ENCODE data around the gene CCDC57. TPM values are rescaled to one million over a fixed set of nuclear protein-coding genes. Genes with fewer than 3 reads are reported as not detected.

Gene CCDC57
- total and polyA plus RNA-seq, 8 donors: 43.9 to 166 (median 75.4) TPM

- no peak overlapping the region for H3K4me3 ChIP-seq
- WGBS, 5 donors: 75 to 85% (median 81%) methylated on average over 8 of the region's 8 CpGs
- no peaks in the 10 kb centered on the region for H3K36me3 ChIP-seq
- peaks cover 0 to 4% (median 0%) of the 10 kb centered on the region in 3 donors for H3K27me3 ChIP-seq
- no peak for DNase-seq
- intact Hi-C loops (cut with DNase I; ENCODE audit: low total_unique reads): no loop called here
- H3K9me3 ChIP-seq: no peaks in the 10 kb centered on the region
- TF ChIP-seq POLR2A (IDR thresholded peaks at IDR 0.05): no peak
- no peak for TF ChIP-seq POLR2AphosphoS5 (IDR thresholded peaks at IDR 0.05)
- TF ChIP-seq CTCF (IDR thresholded peaks at IDR 0.05): no peak
- TF ChIP-seq EP300 (IDR thresholded peaks at IDR 0.05): no peak
- H3K4me1 ChIP-seq: peaks cover 7 to 32% (median 20%) of the 10 kb centered on the region in 4 donors
- no peak overlapping the region for H3K27ac ChIP-seq
These were observed 12.0 kb upstream of the CCDC57 start for GRCh38 chr17:82224666-82225065.

GRCh38 chr17:82223517-82223916 is 10.9 kb upstream of the CCDC57 start:
- intact Hi-C loops (cut with DNase I; ENCODE audit: low total_unique reads): no loop called here
- DNase-seq: no peak
- 69 to 87% (median 78%) methylated on average over 5 of the region's 5 CpGs for WGBS, 5 donors
- Histone ChIP-seq H3K9me3 (no peaks in the 10 kb centered on the region), H3K4me1 (peaks cover 0 to 23% (median 11%) of the 10 kb centered on the region in 4 donors), H3K27me3 (no peaks in the 10 kb centered on the region), H3K27ac (no peak overlapping the region), H3K36me3 (no peaks in the 10 kb centered on the region), H3K4me3 (no peak overlapping the region)
- TF ChIP-seq CTCF (IDR thresholded peaks at IDR 0.05) (no peak), POLR2A (IDR thresholded peaks at IDR 0.05) (no peak), POLR2AphosphoS5 (IDR thresholded peaks at IDR 0.05) (no peak), EP300 (IDR thresholded peaks at IDR 0.05) (no peak)

- no peak overlapping the region for H3K4me3 ChIP-seq
- TF ChIP-seq EP300 (IDR thresholded peaks at IDR 0.05) (no peak), POLR2A (IDR thresholded peaks at IDR 0.05) (no peak), CTCF (IDR thresholded peaks at IDR 0.05) (no peak), POLR2AphosphoS5 (IDR thresholded peaks at IDR 0.05) (no peak)
- H3K9me3 ChIP-seq: no peaks in the 10 kb centered on the region
- no peaks in the 10 kb centered on the region for H3K27me3 ChIP-seq
- intact Hi-C loops (cut with DNase I; ENCODE audit: low total_unique reads): no loop called here
- no peaks in the 10 kb centered on the region for H3K36me3 ChIP-seq
- no peak overlapping the region for H3K27ac ChIP-seq
- peaks cover under 1 to 18% (median 6%) of the 10 kb centered on the region in 4 donors for H3K4me1 ChIP-seq
- 61 to 69% (median 68%) methylated on average over 10 of the region's 10 CpGs for WGBS, 5 donors
- DNase-seq: no peak
These were observed 10.2 kb upstream of the CCDC57 start for GRCh38 chr17:82222816-82223215.

- intact Hi-C loops (cut with DNase I; ENCODE audit: low total_unique reads): no loop called here
- no peak for DNase-seq
- no peaks in the 10 kb centered on the region for H3K36me3 ChIP-seq
- no peaks in the 10 kb centered on the region for H3K9me3 ChIP-seq
- no peak overlapping the region for H3K27ac ChIP-seq
- TF ChIP-seq POLR2AphosphoS5 (IDR thresholded peaks at IDR 0.05) (no peak), EP300 (IDR thresholded peaks at IDR 0.05) (no peak), POLR2A (IDR thresholded peaks at IDR 0.05) (no peak), CTCF (IDR thresholded peaks at IDR 0.05) (no peak)
- H3K4me3 ChIP-seq: no peak overlapping the region
- H3K4me1 ChIP-seq: peaks cover 14 to 21% (median 17%) of the 10 kb centered on the region in 4 donors
- 59 to 69% (median 61%) methylated on average over 10 of the region's 10 CpGs for WGBS, 5 donors
- H3K27me3 ChIP-seq: no peaks in the 10 kb centered on the region
These were observed 8.8 kb upstream of the CCDC57 start for GRCh38 chr17:82221341-82221902.

All from stomach (tissue), 9 donors.